ENCODE results near the gene SMG5. TPM values are rescaled to one million over a fixed set of nuclear protein-coding genes. Genes with fewer than 3 reads are reported as not detected.

The SMG5 gene
- polyA plus RNA-seq, 1 donor (not counting 4 experiments of a cell fraction or from before 2014, with no cell fraction given) = 22.4 TPM

DNA sequence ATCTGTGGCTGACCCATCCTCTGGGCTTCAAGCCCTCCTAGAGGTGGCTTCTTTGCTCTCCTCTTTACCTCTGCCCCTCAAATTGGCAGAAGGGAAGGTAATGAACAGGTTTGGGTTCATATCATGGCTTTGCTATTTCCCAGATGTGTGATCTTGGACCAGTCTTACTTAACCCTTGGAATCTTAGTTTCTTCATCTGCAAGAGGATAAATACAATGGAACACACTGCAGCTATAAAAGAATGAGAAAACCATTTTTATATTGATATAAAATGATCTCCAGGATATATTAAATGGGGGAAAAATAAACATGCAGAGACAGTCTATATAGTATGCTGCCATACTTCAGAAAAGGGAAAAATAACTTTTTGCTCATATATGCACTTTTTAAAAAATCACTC is 7.2 kb upstream of the SMG5 start:
- Histone ChIP-seq H3K36me3 (ENCODE audit: control insufficient read depth in 2 of 2, extremely low read depth in 1 of 2, insufficient read depth in 2 of 2, low read length in 2 of 2) (peaks cover 4 to 16% of the 10 kb centered on the region in 2 experiments), H3K9ac (ENCODE audit: control insufficient read depth, extremely low read depth, insufficient read depth, low read length) (no peak overlapping the region), H3K79me2 (ENCODE audit: control insufficient read depth, insufficient read depth, low read length) (peaks cover 7% of the 10 kb centered on the region), H3K4me3 (ENCODE audit: control insufficient read depth in 2 of 3, extremely low read depth in 1 of 3, insufficient read depth in 2 of 3, low read depth in 1 of 3, low read length in 3 of 3) (no peak overlapping the region), H3K4me2 (ENCODE audit: control insufficient read depth, extremely low read depth, insufficient read depth, low read depth, low read length) (no peak overlapping the region), H2AFZ (ENCODE audit: control insufficient read depth, low read length) (no peak overlapping the region), H4K20me1 (ENCODE audit: control insufficient read depth, extremely low read depth, insufficient read depth, low read length) (no peaks in the 10 kb centered on the region), H3K27me3 (ENCODE audit: control insufficient read depth, extremely low read depth, insufficient read depth, low read length) (no peaks in the 10 kb centered on the region), H3K9me1 (ENCODE audit: control insufficient read depth, extremely low read depth, insufficient read depth, low read length) (no peaks in the 10 kb centered on the region), H3K27ac (ENCODE audit: control insufficient read depth, insufficient read depth, low read length) (no peak overlapping the region), H3K4me1 (ENCODE audit: control insufficient read depth, extremely low read depth, insufficient read depth, low read length) (peaks cover 11% of the 10 kb centered on the region), H3K9me3 (ENCODE audit: control insufficient read depth, low read depth, low read length) (no peaks in the 10 kb centered on the region)
- no peak for TF ChIP-seq EZH2 (IDR thresholded peaks at IDR 0.05; ENCODE audit: low read length)
- TF ChIP-seq, protein P1, sequence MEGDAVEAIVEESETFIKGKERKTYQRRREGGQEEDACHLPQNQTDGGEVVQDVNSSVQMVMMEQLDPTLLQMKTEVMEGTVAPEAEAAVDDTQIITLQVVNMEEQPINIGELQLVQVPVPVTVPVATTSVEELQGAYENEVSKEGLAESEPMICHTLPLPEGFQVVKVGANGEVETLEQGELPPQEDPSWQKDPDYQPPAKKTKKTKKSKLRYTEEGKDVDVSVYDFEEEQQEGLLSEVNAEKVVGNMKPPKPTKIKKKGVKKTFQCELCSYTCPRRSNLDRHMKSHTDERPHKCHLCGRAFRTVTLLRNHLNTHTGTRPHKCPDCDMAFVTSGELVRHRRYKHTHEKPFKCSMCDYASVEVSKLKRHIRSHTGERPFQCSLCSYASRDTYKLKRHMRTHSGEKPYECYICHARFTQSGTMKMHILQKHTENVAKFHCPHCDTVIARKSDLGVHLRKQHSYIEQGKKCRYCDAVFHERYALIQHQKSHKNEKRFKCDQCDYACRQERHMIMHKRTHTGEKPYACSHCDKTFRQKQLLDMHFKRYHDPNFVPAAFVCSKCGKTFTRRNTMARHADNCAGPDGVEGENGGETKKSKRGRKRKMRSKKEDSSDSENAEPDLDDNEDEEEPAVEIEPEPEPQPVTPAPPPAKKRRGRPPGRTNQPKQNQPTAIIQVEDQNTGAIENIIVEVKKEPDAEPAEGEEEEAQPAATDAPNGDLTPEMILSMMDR (optimal IDR thresholded peaks at IDR 0.05 in 1 of 3, IDR thresholded peaks at IDR 0.05 in 1 of 3, conservative IDR thresholded peaks at IDR 0.05 in 1 of 3; ENCODE audit: extremely low read depth in 1 of 3, insufficient read depth in 2 of 3, low read length in 3 of 3) = no peak
- dilution Hi-C loops (cut with MboI; ENCODE audit: extremely low pct_ligation_motif_present, low sequenced_read_pairs) = no loop called here
- no peak for FAIRE-seq
- DNase-seq (ENCODE audit: low read depth, low spot score) = no peak

DNA sequence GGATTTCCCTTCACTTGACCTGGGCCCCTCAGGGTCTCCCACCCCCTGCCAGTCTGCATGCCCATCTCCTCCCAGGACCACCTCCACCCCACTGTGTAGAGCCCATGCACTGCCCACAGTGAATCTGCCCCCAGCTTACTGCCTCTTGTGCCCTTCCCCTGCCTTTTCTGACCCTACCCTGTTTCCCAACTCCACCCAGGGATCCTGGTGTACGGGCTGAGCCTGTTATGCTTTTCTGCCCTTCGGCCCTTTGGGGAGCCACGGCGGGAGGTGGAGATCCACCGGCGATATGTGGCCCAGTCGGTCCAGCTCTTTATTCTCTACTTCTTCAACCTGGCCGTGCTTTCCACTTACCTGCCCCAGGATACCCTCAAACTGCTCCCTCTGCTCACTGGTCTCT is 3.4 kb upstream of the SMG5 start:
- H3K27ac ChIP-seq (ENCODE audit: control insufficient read depth, insufficient read depth, low read length) = no peak overlapping the region
- peaks cover 31% of the 10 kb centered on the region for H3K4me1 ChIP-seq (ENCODE audit: control insufficient read depth, extremely low read depth, insufficient read depth, low read length)
- peaks cover 4 to 5% of the 10 kb centered on the region in 2 experiments for H3K36me3 ChIP-seq (ENCODE audit: control insufficient read depth in 2 of 2, extremely low read depth in 1 of 2, insufficient read depth in 2 of 2, low read length in 2 of 2)
- H3K79me2 ChIP-seq (ENCODE audit: control insufficient read depth, insufficient read depth, low read length) = peaks cover 28% of the 10 kb centered on the region
- FAIRE-seq (no peak), DNase-seq (ENCODE audit: low read depth, low spot score) (no peak)
- no peak overlapping the region for H3K9ac ChIP-seq (ENCODE audit: control insufficient read depth, extremely low read depth, insufficient read depth, low read length)
- no peaks in the 10 kb centered on the region for H4K20me1 ChIP-seq (ENCODE audit: control insufficient read depth, extremely low read depth, insufficient read depth, low read length)
- no peak overlapping the region for H2AFZ ChIP-seq (ENCODE audit: control insufficient read depth, low read length)
- no peak overlapping the region for H3K4me3 ChIP-seq (ENCODE audit: control insufficient read depth in 2 of 3, extremely low read depth in 1 of 3, insufficient read depth in 2 of 3, low read depth in 1 of 3, low read length in 3 of 3)
- TF ChIP-seq, protein P1 (optimal IDR thresholded peaks at IDR 0.05 in 1 of 3, IDR thresholded peaks at IDR 0.05 in 1 of 3, conservative IDR thresholded peaks at IDR 0.05 in 1 of 3; ENCODE audit: extremely low read depth in 1 of 3, insufficient read depth in 2 of 3, low read length in 3 of 3) = no peak
- TF ChIP-seq EZH2 (IDR thresholded peaks at IDR 0.05; ENCODE audit: low read length) = no peak
- no peaks in the 10 kb centered on the region for H3K9me3 ChIP-seq (ENCODE audit: control insufficient read depth, low read depth, low read length)
- no peak overlapping the region for H3K4me2 ChIP-seq (ENCODE audit: control insufficient read depth, extremely low read depth, insufficient read depth, low read depth, low read length)
- H3K27me3 ChIP-seq (ENCODE audit: control insufficient read depth, extremely low read depth, insufficient read depth, low read length) = no peaks in the 10 kb centered on the region
- dilution Hi-C loops (cut with MboI; ENCODE audit: extremely low pct_ligation_motif_present, low sequenced_read_pairs) = no loop called here
- H3K9me1 ChIP-seq (ENCODE audit: control insufficient read depth, extremely low read depth, insufficient read depth, low read length) = no peaks in the 10 kb centered on the region
